GM23338 (cell line): ENCODE data around the gene CHST11. TPM values are rescaled to one million over a fixed set of nuclear protein-coding genes. Genes with fewer than 3 reads are reported as not detected.

Experiments
- ATAC-seq: fragments of 200-7000 bp; cut with Tn5 transposase; 3 replicates; pipeline ENCODE4 v1.9.1; 2020
- DNase-seq: peaks from one replicate; pipeline ENCODE4 v3.0.0-alpha.2; 2015; ENCODE audit warnings: low spot score
- H2AFZ ChIP-seq: fragments of 200-600 bp; sonication (generic); 2 replicates; pipeline ENCODE4 v1.8.0; 2016; ENCODE audit warnings: antibody characterized with exemption, mild to moderate bottlenecking, moderate library complexity
- H3F3A ChIP-seq: fragments of 200-600 bp; sonication (generic); replicated peaks from 2 replicates; pipeline ENCODE4 v1.8.0; 2017; ENCODE audit warnings: antibody characterized with exemption, mixed run types, low read depth
- H3K27ac ChIP-seq: fragments of 200-600 bp; sonication (generic); 2 replicates; pipeline ENCODE4 v1.6.1; 2016; ENCODE audit warnings: low read depth
- H3K27me3 ChIP-seq: fragments of 200-600 bp; sonication (generic); 2 replicates; pipeline ENCODE4 v1.8.0; 2016; ENCODE audit warnings: mild to moderate bottlenecking, mixed run types, moderate library complexity; ENCODE audit not compliant: insufficient read depth
- H3K36me3 ChIP-seq: fragments of 200-600 bp; sonication (generic); 2 replicates; pipeline ENCODE4 v1.8.0; 2016; ENCODE audit warnings: mild to moderate bottlenecking; ENCODE audit not compliant: insufficient read depth
- H3K4me1 ChIP-seq: fragments of 200-600 bp; sonication (generic); 2 replicates; pipeline ENCODE4 v1.8.0; 2016; ENCODE audit warnings: mild to moderate bottlenecking, moderate library complexity; ENCODE audit not compliant: insufficient read depth
- H3K4me2 ChIP-seq: fragments of 200-600 bp; sonication (generic); 2 replicates; pipeline ENCODE4 v1.7.1; 2017; ENCODE audit warnings: mixed run types
- H3K4me3 ChIP-seq: fragments of 200-600 bp; sonication (generic); 2 replicates; pipeline ENCODE4 v1.6.1; 2016; ENCODE audit warnings: mixed run types
- H3K79me2 ChIP-seq: fragments of 200-600 bp; sonication (generic); replicated peaks from 2 replicates; pipeline ENCODE4 v1.8.0; 2017; ENCODE audit warnings: mild to moderate bottlenecking; ENCODE audit not compliant: insufficient read depth
- H3K9me2 ChIP-seq: fragments of 200-600 bp; sonication (generic); 2 replicates; pipeline ENCODE4 v1.8.0; 2017; ENCODE audit not compliant: insufficient read depth
- H4K20me1 ChIP-seq: fragments of 200-600 bp; sonication (generic); replicated peaks from 2 replicates; pipeline ENCODE4 v1.8.0; 2017; ENCODE audit warnings: mild to moderate bottlenecking; ENCODE audit not compliant: insufficient read depth
- H3K27ac Mint-ChIP-seq: 2 replicates; pipeline ENCODE4 v1.8.0; 2020; ENCODE audit warnings: inconsistent platforms, mild to moderate bottlenecking, moderate library complexity, mixed read lengths
- H3K27me3 Mint-ChIP-seq: 3 replicates; pipeline ENCODE4 v1.8.0; 2022; ENCODE audit warnings: low read depth, mild to moderate bottlenecking, moderate library complexity, mixed read lengths, inconsistent platforms; ENCODE audit not compliant: insufficient read depth, poor library complexity
- H3K36me3 Mint-ChIP-seq: 3 replicates; pipeline ENCODE4 v1.8.0; 2021; ENCODE audit warnings: low read depth, mild to moderate bottlenecking, inconsistent platforms, moderate library complexity, mixed read lengths
- H3K4me1 Mint-ChIP-seq: 3 replicates; pipeline ENCODE4 v1.8.0; 2020; ENCODE audit warnings: mild to moderate bottlenecking, inconsistent platforms, mixed read lengths
- H3K4me3 Mint-ChIP-seq: 3 replicates; pipeline ENCODE4 v1.8.0; 2021; ENCODE audit warnings: moderate library complexity, mild to moderate bottlenecking, inconsistent platforms, mixed read lengths
- H3K9me3 Mint-ChIP-seq: 3 replicates; pipeline ENCODE4 v1.8.0; 2020; ENCODE audit warnings: moderate library complexity, mild to moderate bottlenecking, inconsistent platforms, mixed read lengths
- CREB1 ChIP-seq: fragments of 250-450 bp; sonication (Bioruptor Pico); IDR thresholded peaks from 2 replicates; pipeline ENCODE4 v1.5.0; 2020; ENCODE audit warnings: low read depth, mild to moderate bottlenecking, moderate library complexity
- CTCF ChIP-seq, 2 experiments: fragments of 200-600 bp in 1 of 2; sonication (generic) in 1 of 2; conservative IDR thresholded peaks; 2 replicates each; pipeline versions ENCODE4 v1.5.1 to v1.6.1; 2016 to 2017; ENCODE audit warnings: antibody characterized with exemption in 2 of 2, low read depth in 2 of 2, mild to moderate bottlenecking in 2 of 2, moderate library complexity in 1 of 2
- EZH2 ChIP-seq: fragments of 200-600 bp; sonication (generic); IDR thresholded peaks from one replicate; pipeline ENCODE4 v1.8.0; 2017; ENCODE audit warnings: antibody characterized with exemption, mild to moderate bottlenecking, low read depth; ENCODE audit not compliant: unreplicated experiment
- EZH2phosphoT487 ChIP-seq: fragments of 200-600 bp; sonication (generic); IDR thresholded peaks from one replicate; pipeline ENCODE4 v1.8.1; 2018; ENCODE audit warnings: antibody characterized with exemption; ENCODE audit not compliant: unreplicated experiment
- JUNB ChIP-seq: IDR thresholded peaks from one replicate; pipeline ENCODE4 v1.6.1; 2016; ENCODE audit warnings: antibody characterized with exemption; ENCODE audit not compliant: unreplicated experiment
- NANOG ChIP-seq: IDR thresholded peaks from 2 replicates; pipeline ENCODE4 v1.6.1; 2016; ENCODE audit warnings: antibody characterized with exemption, borderline replicate concordance
- POLR2AphosphoS5 ChIP-seq: IDR thresholded peaks from 2 replicates; pipeline ENCODE4 v1.6.1; 2016; ENCODE audit warnings: antibody characterized with exemption, low read depth
- STAT1 ChIP-seq: IDR thresholded peaks from one replicate; pipeline ENCODE4 v1.6.1; 2016; ENCODE audit warnings: antibody characterized with exemption; ENCODE audit not compliant: unreplicated experiment
- ZNF114 ChIP-seq: fragments of 250-450 bp; sonication (Bioruptor Pico); IDR thresholded peaks from 2 replicates; pipeline ENCODE4 v1.5.0; 2020; ENCODE audit warnings: mild to moderate bottlenecking, moderate library complexity
- ZNF331 ChIP-seq: fragments of 250-450 bp; sonication (Bioruptor Pico); IDR thresholded peaks from 2 replicates; pipeline ENCODE4 v1.5.0; 2020; ENCODE audit warnings: low read depth, mild to moderate bottlenecking, moderate library complexity
- ZNF462 ChIP-seq: fragments of 250-450 bp; sonication (Bioruptor Pico); IDR thresholded peaks from 2 replicates; pipeline ENCODE4 v1.5.0; 2020; ENCODE audit warnings: mild to moderate bottlenecking, moderate library complexity
- polyA plus RNA-seq: library from polyadenylated mRNA; unstranded; fragments of >200 nt; fragmentation: Nextera tagmentation; extraction: Ambion mirVana; gene quantifications from 2 replicates; pipeline ENCODE4 v1.2.1, GENCODE V29; 2016
- total RNA-seq: library from RNA; depleted of rRNA; stranded (reverse); fragments of >200 nt; shearing (Covaris generic); gene quantifications from 2 replicates; pipeline ENCODE4 v1.2.3, GENCODE V29; 2014
- TF ChIP-seq, protein P1 (sequence below): IDR thresholded peaks from one replicate; pipeline ENCODE4 v1.6.1; 2018; ENCODE audit warnings: antibody characterized with exemption; ENCODE audit not compliant: unreplicated experiment
- TF ChIP-seq, protein P2 (sequence below): IDR thresholded peaks from 2 replicates; pipeline ENCODE4 v1.6.1; 2016; ENCODE audit warnings: antibody characterized with exemption

Gene CHST11
- total and polyA plus RNA-seq, 2 experiments from 2014 or later, result 7.7 to 25.7 TPM

- no peaks in the 10 kb centered on the region for H3K79me2 ChIP-seq
- H2AFZ ChIP-seq, result no peak overlapping the region
- H3K4me1 ChIP-seq, result no peaks in the 10 kb centered on the region
- no peaks in the 10 kb centered on the region for H3K9me2 ChIP-seq
- no peak overlapping the region for H3K4me3 Mint-ChIP-seq
- H3K36me3 ChIP-seq, result no peaks in the 10 kb centered on the region
- no peak overlapping the region for H3K27ac ChIP-seq
- TF ChIP-seq STAT1 (no peak), JUNB (no peak), CTCF (conservative IDR thresholded peaks at IDR 0.05; ENCODE audit: low read depth in 2 of 2) (no peak), EZH2phosphoT487 (no peak), ZNF331 (CRISPR knock-in tag) (no peak), CREB1 (CRISPR knock-in tag) (no peak), ZNF462 (CRISPR knock-in tag) (no peak), ZNF114 (CRISPR knock-in tag) (no peak), EZH2 (no peak), NANOG (no peak), POLR2AphosphoS5 (no peak)
- TF ChIP-seq, protein P1, sequence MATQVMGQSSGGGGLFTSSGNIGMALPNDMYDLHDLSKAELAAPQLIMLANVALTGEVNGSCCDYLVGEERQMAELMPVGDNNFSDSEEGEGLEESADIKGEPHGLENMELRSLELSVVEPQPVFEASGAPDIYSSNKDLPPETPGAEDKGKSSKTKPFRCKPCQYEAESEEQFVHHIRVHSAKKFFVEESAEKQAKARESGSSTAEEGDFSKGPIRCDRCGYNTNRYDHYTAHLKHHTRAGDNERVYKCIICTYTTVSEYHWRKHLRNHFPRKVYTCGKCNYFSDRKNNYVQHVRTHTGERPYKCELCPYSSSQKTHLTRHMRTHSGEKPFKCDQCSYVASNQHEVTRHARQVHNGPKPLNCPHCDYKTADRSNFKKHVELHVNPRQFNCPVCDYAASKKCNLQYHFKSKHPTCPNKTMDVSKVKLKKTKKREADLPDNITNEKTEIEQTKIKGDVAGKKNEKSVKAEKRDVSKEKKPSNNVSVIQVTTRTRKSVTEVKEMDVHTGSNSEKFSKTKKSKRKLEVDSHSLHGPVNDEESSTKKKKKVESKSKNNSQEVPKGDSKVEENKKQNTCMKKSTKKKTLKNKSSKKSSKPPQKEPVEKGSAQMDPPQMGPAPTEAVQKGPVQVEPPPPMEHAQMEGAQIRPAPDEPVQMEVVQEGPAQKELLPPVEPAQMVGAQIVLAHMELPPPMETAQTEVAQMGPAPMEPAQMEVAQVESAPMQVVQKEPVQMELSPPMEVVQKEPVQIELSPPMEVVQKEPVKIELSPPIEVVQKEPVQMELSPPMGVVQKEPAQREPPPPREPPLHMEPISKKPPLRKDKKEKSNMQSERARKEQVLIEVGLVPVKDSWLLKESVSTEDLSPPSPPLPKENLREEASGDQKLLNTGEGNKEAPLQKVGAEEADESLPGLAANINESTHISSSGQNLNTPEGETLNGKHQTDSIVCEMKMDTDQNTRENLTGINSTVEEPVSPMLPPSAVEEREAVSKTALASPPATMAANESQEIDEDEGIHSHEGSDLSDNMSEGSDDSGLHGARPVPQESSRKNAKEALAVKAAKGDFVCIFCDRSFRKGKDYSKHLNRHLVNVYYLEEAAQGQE, result no peak
- TF ChIP-seq, protein P2, sequence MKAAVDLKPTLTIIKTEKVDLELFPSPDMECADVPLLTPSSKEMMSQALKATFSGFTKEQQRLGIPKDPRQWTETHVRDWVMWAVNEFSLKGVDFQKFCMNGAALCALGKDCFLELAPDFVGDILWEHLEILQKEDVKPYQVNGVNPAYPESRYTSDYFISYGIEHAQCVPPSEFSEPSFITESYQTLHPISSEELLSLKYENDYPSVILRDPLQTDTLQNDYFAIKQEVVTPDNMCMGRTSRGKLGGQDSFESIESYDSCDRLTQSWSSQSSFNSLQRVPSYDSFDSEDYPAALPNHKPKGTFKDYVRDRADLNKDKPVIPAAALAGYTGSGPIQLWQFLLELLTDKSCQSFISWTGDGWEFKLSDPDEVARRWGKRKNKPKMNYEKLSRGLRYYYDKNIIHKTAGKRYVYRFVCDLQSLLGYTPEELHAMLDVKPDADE, result no peak
- H4K20me1 ChIP-seq, result no peaks in the 10 kb centered on the region
- H3K9me3 Mint-ChIP-seq, result no peaks in the 10 kb centered on the region
- no peak for ATAC-seq
- no peaks in the 10 kb centered on the region for H3K27me3 ChIP-seq
- no peak overlapping the region for H3K4me2 ChIP-seq
- H3K4me1 Mint-ChIP-seq, result no peaks in the 10 kb centered on the region
- no peak overlapping the region for H3K27ac Mint-ChIP-seq
- H3K4me3 ChIP-seq, result no peak overlapping the region
- peaks cover 2% of the 10 kb centered on the region for H3K27me3 Mint-ChIP-seq
- no peaks in the 10 kb centered on the region for H3F3A ChIP-seq
- DNase-seq, result no peak
- no peaks in the 10 kb centered on the region for H3K36me3 Mint-ChIP-seq
Measured at GRCh38 chr12:104438134-104438533, 18.6 kb upstream of the CHST11 start.
